ENCODE measurements around the gene SARDH. TPM values are rescaled to one million over a fixed set of nuclear protein-coding genes. Genes with fewer than 3 reads are reported as not detected.

Gene SARDH
- total RNA-seq, 4 donors from 2014 or later, result 0.39 to 2.9 (median 0.51) TPM

GRCh38 chr9:133685653-133686609 is 52.2 kb downstream of the SARDH start:
- Histone ChIP-seq H3K27ac (replicated peaks in 1 of 4) (no peak overlapping the region), H3K36me3 (no peaks in the 10 kb centered on the region), H3K4me3 (no peak overlapping the region), H3K4me1 (peaks cover 15 to 22% (median 18%) of the 10 kb centered on the region in 4 donors), H3K9me3 (no peaks in the 10 kb centered on the region), H3K27me3 (no peaks in the 10 kb centered on the region)
- intact Hi-C loops (cut with DNase I), result no loop called here
- no peak for TF ChIP-seq POLR2A (IDR thresholded peaks at IDR 0.05; ENCODE audit: low read depth)
- no peak for TF ChIP-seq POLR2AphosphoS5 (IDR thresholded peaks at IDR 0.05)
- TF ChIP-seq EP300 (IDR thresholded peaks at IDR 0.05), result no peak
- no peak for TF ChIP-seq CTCF (IDR thresholded peaks at IDR 0.05)
- DNase-seq (ENCODE audit: extremely low spot score), result no peak
- 92% methylated on average over 13 of the region's 18 CpGs for WGBS

GRCh38 chr9:133684936-133685361 is 53.2 kb downstream of the SARDH start:
- intact Hi-C loops (cut with DNase I), result no loop called here

GRCh38 chr9:133684121-133684935 is 53.8 kb downstream of the SARDH start:
- no peaks in the 10 kb centered on the region for H3K9me3 ChIP-seq
- no peaks in the 10 kb centered on the region for H3K36me3 ChIP-seq
- intact Hi-C loops (cut with DNase I), result no loop called here
- TF ChIP-seq EP300 (IDR thresholded peaks at IDR 0.05) (no peak), POLR2AphosphoS5 (IDR thresholded peaks at IDR 0.05) (no peak), CTCF (IDR thresholded peaks at IDR 0.05) (no peak), POLR2A (IDR thresholded peaks at IDR 0.05; ENCODE audit: low read depth) (no peak)
- H3K27ac ChIP-seq (replicated peaks in 1 of 4), result peak overlapping the region in 2 of 4 donors; percentile 28 to 50
- H3K4me3 ChIP-seq, result no peak overlapping the region
- DNase-seq (ENCODE audit: extremely low spot score), result no peak
- peaks cover 18 to 36% (median 31%) of the 10 kb centered on the region in 4 donors for H3K4me1 ChIP-seq
- WGBS, result 75% methylated on average over 11 of the region's 26 CpGs
- H3K27me3 ChIP-seq, result no peaks in the 10 kb centered on the region

More at GRCh38 chr9:133684936-133685361, 53.2 kb downstream of the SARDH start:
- H3K27me3 ChIP-seq, result no peaks in the 10 kb centered on the region
- no peak for DNase-seq (ENCODE audit: extremely low spot score)
- no peak overlapping the region for H3K27ac ChIP-seq (replicated peaks in 1 of 4)
- no peak overlapping the region for H3K4me3 ChIP-seq
- no peaks in the 10 kb centered on the region for H3K9me3 ChIP-seq
- peaks cover 15 to 31% (median 25%) of the 10 kb centered on the region in 4 donors for H3K4me1 ChIP-seq
- WGBS, result 88% methylated on average over 17 of the region's 17 CpGs
- no peaks in the 10 kb centered on the region for H3K36me3 ChIP-seq
- TF ChIP-seq POLR2AphosphoS5 (IDR thresholded peaks at IDR 0.05) (no peak), POLR2A (IDR thresholded peaks at IDR 0.05; ENCODE audit: low read depth) (no peak), CTCF (IDR thresholded peaks at IDR 0.05) (no peak), EP300 (IDR thresholded peaks at IDR 0.05) (no peak)

GRCh38 chr9:133683586-133684120 is 54.5 kb downstream of the SARDH start:
- no peaks in the 10 kb centered on the region for H3K9me3 ChIP-seq
- no peak overlapping the region for H3K4me3 ChIP-seq
- H3K36me3 ChIP-seq, result no peaks in the 10 kb centered on the region
- H3K27me3 ChIP-seq, result no peaks in the 10 kb centered on the region
- peaks cover 23 to 40% (median 35%) of the 10 kb centered on the region in 4 donors for H3K4me1 ChIP-seq
- intact Hi-C loops (cut with DNase I), result no loop called here
- 51% methylated on average over 16 of the region's 19 CpGs for WGBS
- H3K27ac ChIP-seq (replicated peaks in 1 of 4), result peak overlapping the region in 2 of 4 donors; percentile 28 to 50
- TF ChIP-seq CTCF (IDR thresholded peaks at IDR 0.05) (no peak), POLR2AphosphoS5 (IDR thresholded peaks at IDR 0.05) (no peak), EP300 (IDR thresholded peaks at IDR 0.05) (no peak), POLR2A (IDR thresholded peaks at IDR 0.05; ENCODE audit: low read depth) (no peak)
- no peak for DNase-seq (ENCODE audit: extremely low spot score)

All from esophagus muscularis mucosa (tissue), 4 donors.